ENCODE data around the gene DENND1A.

The DENND1A gene

GRCh38 chr9:123517512-123517911 lies 412.4 kb downstream of the DENND1A start:
- no peak for DNase-seq (ENCODE audit: insufficient read length, low spot score)
- no peak for FAIRE-seq

GRCh38 chr9:123514766-123515165 lies 415.2 kb downstream of the DENND1A start:
- no peak for FAIRE-seq
- DNase-seq (ENCODE audit: insufficient read length, low spot score) = no peak

DNA sequence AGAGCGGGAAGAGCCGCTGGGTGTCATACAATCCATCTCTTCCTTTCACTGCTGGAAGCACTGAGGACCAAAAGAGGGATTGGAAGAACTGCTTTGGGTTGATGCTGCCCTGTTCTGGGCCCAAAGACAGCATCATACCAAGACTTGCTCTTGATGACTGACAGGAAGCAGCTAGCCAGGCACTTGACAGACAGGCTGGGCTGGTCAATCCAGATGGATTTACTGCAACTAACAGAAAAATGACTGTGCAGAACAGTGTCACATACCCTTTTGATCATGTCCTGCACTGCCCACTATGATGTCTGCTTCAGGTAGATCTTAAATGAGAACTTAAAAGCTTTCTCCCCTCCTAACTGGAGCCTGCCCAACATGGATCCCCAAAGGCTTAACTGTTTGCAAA lies 416.4 kb downstream of the DENND1A start:
- FAIRE-seq = no peak

DNA sequence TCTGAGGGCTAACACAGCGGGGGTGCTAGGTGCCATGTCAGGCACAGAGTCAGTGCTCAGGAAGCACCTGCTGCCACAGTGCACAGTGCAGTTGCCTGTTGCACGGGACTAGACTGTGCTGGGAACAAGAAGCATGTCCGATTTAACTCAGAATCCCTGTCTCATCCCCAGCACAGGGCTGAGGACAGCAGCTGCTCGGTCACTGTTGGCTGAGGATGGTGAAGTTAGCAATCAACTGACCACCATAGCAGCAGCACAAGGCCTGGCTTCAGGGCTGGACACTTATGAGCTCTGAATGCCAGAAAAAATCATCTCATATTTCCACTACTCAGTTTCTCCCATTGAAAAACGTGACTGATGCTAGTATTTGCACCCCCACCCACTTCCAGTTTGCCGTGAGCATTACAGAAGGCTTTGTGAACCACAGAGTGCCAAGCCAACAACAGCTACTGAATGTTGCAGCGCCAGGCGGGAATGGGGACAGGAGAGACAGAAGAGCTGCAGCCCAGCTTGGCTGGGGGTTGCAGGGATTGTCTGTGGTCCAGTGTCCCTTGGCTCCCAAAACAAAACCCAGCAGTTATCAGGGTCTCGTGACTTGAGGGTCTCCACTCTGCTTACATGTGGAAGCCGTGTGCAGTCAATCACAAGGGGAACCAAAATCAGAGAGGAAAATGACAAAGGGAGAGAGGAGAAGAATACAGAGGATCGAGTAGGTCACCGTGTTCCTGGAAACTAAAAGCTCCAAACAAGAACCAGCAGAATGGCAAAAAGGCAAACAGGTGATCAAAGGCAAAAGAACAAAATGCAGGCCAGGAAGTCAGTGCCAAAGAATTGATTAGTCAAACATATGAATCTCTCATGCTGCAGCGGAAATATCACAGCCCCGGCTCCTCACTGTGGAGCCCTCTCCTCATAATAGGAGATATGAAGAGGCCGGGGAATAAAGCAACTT lies 418.3 kb downstream of the DENND1A start:
- FAIRE-seq (no peak), DNase-seq (ENCODE audit: insufficient read length, low spot score) (no peak)

More for the DNA sequence above, 416.4 kb downstream of the DENND1A start:
- DNase-seq (ENCODE audit: insufficient read length, low spot score) = no peak

DNA sequence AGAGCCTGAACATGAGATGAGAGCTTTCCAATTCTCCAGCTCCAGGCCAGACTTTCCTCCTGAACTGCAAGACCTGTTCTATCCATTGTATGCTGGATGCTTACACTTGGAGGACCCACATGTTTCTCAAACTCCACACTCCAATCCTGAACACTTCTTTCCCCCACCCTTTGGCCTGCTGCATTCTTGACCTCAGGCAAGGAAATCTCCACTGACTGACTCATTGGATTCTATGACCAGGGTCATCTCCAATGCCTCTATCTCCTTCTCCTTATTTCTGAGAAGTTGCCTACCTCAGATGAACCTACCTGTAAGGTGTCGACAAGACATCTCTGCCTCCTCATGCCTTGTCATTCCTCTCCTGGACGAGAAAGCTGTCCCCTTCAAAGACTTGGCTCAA lies 420.3 kb downstream of the DENND1A start:
- FAIRE-seq (no peak), DNase-seq (ENCODE audit: insufficient read length, low spot score) (no peak)

GRCh38 chr9:123508048-123508447 lies 421.9 kb downstream of the DENND1A start:
- DNase-seq (ENCODE audit: insufficient read length, low spot score) = no peak
- FAIRE-seq = no peak

DNA sequence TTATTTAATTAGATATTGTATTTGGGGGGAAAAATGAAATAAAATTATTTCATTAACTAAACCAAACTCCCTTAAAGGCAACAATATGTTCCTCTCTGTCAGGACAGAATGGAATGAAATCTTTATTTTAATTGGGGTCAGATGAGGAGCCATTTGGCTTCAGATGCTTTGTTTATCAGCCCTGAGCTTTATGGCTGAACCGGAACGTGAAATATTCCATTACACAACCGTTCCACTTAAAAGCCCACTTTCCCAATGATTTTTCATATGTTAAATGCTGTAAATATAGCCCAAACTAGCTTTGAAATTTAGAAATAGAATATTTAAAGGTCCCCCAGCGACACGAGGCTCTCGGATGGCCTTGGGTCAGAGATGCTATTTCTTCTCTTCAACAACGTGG lies 424.4 kb downstream of the DENND1A start:
- no peak for FAIRE-seq
- no peak for DNase-seq (ENCODE audit: insufficient read length, low spot score)

GRCh38 chr9:123500336-123500735 lies 429.6 kb downstream of the DENND1A start:
- FAIRE-seq (no peak), DNase-seq (ENCODE audit: insufficient read length, low spot score) (no peak)

GRCh38 chr9:123497830-123498229 lies 432.1 kb downstream of the DENND1A start:
- no peak for DNase-seq (ENCODE audit: insufficient read length, low spot score)
- no peak for FAIRE-seq

DNA sequence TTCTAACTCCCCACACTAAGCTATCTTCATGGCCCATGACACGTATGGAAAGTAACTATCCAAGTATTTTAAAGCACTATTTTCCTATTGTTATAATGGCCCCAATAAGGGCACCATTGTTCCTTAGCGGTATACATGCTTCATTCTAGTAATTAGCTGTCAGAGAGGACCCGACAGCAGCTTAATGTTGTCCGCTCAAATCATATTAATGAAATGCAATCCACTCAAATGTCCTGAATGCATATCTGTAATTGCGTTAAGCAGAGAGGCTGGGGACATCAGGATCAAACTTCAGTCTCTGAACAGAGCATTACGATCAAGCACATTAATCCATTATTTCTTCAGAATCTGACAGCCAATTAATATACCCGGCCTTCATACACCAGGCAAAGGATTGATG lies 434.2 kb downstream of the DENND1A start:
- DNase-seq (ENCODE audit: insufficient read length, low spot score) (no peak), FAIRE-seq (no peak)

GRCh38 chr9:123493627-123494026 lies 436.3 kb downstream of the DENND1A start:
- no peak for DNase-seq (ENCODE audit: insufficient read length, low spot score)

DNA sequence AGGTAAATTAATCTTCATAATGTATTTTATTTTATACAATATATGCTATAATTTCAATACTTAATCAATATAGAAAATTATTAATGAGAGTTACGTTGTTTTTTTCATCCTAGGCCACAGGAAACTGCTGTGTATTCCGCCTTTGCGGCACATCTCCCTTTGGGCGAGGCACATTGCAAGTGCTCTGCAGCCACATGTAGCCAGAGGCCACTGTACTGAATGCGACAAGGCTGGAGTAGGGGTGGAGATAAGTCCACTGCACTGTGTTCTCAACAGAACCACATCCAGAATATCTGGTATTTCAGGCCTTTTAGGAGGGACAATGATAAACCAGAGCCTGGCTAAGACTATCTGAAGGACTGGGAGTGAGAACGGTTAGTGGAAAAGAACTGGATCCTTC lies 439.2 kb downstream of the DENND1A start:
- DNase-seq (ENCODE audit: insufficient read length, low spot score) (no peak), FAIRE-seq (no peak)

More at GRCh38 chr9:123493627-123494026, 436.3 kb downstream of the DENND1A start:
- no peak for FAIRE-seq

- DNase-seq (ENCODE audit: insufficient read length, low spot score) (no peak), FAIRE-seq (no peak)
These were observed 441.1 kb downstream of the DENND1A start for GRCh38 chr9:123488722-123489321.

GRCh38 chr9:123487944-123488548 lies 441.9 kb downstream of the DENND1A start:
- DNase-seq (ENCODE audit: insufficient read length, low spot score) (no peak), FAIRE-seq (no peak)

- FAIRE-seq = no peak
- no peak for DNase-seq (ENCODE audit: insufficient read length, low spot score)
These were observed 443.5 kb downstream of the DENND1A start for GRCh38 chr9:123486431-123486830.

DNA sequence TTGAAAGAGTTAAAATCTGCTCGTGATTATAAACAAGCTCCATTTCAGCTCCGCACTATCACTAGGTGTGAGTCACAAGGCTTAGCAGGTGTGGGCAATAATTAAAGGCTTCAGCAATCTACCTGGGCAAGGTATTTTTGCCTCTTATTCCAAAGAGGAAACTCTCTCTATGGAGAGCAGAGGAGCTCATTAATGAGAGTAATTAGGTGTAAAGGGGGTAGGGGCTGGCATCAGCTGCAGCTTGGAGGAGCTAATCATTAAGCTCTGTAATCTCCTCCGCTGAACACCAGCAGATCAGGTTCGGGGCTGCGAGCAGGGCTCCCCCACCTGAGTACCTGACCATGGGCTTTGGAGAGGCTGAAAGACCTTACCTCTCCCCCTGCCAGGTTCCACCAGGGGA lies 444.7 kb downstream of the DENND1A start:
- DNase-seq (ENCODE audit: insufficient read length, low spot score) (no peak), FAIRE-seq (no peak)

GRCh38 chr9:123484130-123484529 lies 445.8 kb downstream of the DENND1A start:
- no peak for DNase-seq (ENCODE audit: insufficient read length, low spot score)
- no peak for FAIRE-seq

- FAIRE-seq (no peak), DNase-seq (ENCODE audit: insufficient read length, low spot score) (no peak)
These were observed 446.6 kb downstream of the DENND1A start for GRCh38 chr9:123483191-123483803.

DNA sequence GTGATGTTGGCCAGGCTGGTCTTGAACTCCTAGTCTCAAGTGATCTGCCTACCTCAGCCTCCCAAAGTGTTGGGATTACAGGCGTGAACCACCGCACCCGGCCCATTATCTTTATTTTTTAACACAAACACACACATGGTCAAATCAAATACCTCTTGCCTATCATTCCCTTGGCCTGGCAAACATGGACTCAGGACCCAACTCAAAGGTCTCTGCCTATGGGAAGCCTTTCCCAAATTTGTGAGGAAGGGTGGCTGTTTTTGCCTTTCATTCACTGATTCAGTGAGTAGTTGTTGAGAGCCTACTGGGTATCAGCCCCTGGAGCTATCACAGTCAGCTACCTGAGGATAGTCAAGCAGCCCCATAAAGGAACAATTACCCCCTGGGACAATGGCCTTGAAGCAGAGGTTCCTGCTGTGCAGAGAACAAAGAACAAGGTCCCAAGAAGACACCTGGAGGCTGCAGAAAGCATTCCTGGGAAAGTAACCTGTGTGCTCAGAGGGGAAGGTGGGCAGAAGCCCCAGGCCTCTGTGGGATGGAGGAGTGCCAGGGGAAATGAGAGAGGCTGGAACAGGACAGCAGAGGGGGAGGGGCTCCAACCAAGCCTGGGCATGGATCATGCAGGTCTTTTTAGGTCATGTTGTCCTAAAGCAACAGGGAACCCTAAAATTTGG lies 447.5 kb downstream of the DENND1A start:
- FAIRE-seq (no peak), DNase-seq (ENCODE audit: insufficient read length, low spot score) (no peak)

DNA sequence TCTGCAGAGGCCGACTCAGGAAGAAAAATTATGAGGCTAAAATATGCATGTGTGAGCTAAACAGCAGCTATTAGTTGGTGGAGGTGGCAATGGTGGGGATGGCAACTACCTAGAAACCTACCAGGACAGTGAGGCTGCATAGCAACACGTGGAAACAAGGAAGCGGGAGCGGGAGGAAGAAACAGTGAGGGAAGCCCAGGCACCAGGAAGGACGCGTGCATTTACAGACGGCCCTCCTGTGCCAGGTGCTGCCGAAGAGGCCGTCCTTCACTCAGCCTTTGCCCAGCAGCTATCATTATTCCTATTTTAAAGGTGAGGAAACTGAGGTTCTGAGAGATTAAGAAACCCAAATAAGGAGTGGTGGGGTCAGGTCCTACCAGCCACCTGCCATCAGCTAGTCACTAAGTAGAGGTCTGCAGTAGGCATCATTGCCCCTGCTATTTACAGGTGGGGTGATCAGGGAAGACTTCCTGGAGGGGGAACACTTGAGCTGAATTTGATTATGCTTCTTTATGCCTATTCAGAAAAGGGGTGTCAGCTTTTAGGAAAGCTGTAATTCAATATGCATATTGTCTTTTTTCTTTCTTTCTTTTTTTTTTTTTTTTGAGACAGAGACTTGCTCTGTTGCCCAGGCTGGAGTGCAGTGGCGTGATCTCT lies 448.6 kb downstream of the DENND1A start:
- DNase-seq (ENCODE audit: insufficient read length, low spot score) (no peak), FAIRE-seq (no peak)

Measured in GM19239 (cell line).